ENCODE measurements around the gene MYO1D. TPM values are rescaled to one million over a fixed set of nuclear protein-coding genes. Genes with fewer than 3 reads are reported as not detected.

The MYO1D gene
- total and polyA plus RNA-seq, 2 of the 13 experiments (the other 11 are each of a cell fraction or from before 2014, with no cell fraction given), result 13.2 to 17.3 TPM

GRCh38 chr17:32470405-32471167 lies 406.3 kb downstream of the MYO1D start (continued):
- TF ChIP-seq, protein P1, sequence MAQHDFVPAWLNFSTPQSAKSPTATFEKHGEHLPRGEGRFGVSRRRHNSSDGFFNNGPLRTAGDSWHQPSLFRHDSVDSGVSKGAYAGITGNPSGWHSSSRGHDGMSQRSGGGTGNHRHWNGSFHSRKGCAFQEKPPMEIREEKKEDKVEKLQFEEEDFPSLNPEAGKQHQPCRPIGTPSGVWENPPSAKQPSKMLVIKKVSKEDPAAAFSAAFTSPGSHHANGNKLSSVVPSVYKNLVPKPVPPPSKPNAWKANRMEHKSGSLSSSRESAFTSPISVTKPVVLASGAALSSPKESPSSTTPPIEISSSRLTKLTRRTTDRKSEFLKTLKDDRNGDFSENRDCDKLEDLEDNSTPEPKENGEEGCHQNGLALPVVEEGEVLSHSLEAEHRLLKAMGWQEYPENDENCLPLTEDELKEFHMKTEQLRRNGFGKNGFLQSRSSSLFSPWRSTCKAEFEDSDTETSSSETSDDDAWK (CRISPR knock-in tag; IDR thresholded peaks at IDR 0.05), result no peak
- TF ChIP-seq ZFP37 (CRISPR knock-in tag; IDR thresholded peaks at IDR 0.05; ENCODE audit: borderline replicate concordance) (no peak), FOXJ3 (CRISPR knock-in tag; IDR thresholded peaks at IDR 0.05; ENCODE audit: borderline replicate concordance) (no peak), IKZF4 (CRISPR knock-in tag; IDR thresholded peaks at IDR 0.05; ENCODE audit: borderline replicate concordance, low read depth, not compliant biosample characterization) (no peak), ZNF563 (CRISPR knock-in tag; IDR thresholded peaks at IDR 0.05) (no peak), ZNF331 (CRISPR knock-in tag; IDR thresholded peaks at IDR 0.05) (no peak), PLRG1 (conservative IDR thresholded peaks at IDR 0.05) (no peak), GMEB2 (CRISPR knock-in tag; IDR thresholded peaks at IDR 0.05; ENCODE audit: low read depth) (no peak), RBM22 (optimal IDR thresholded peaks at IDR 0.05; ENCODE audit: low read length) (no peak), STAT5B (CRISPR knock-in tag; IDR thresholded peaks at IDR 0.05) (no peak)

- H3K79me2 ChIP-seq (ENCODE audit: insufficient read depth, low read length), result peaks cover 4% of the 10 kb centered on the region
Observed at GRCh38 chr17:32467949-32468348, 409.0 kb downstream of the MYO1D start.

More at GRCh38 chr17:32467949-32468348, 409.0 kb downstream of the MYO1D start:
- WGBS (ENCODE audit: low lambda C conversion rate), result 97% methylated on average over 7 of the region's 7 CpGs
- Histone ChIP-seq H3K27me3 (ENCODE audit: control insufficient read depth in 1 of 2, insufficient read depth in 2 of 2, low read length in 2 of 2) (no peaks in the 10 kb centered on the region), H2AFZ (ENCODE audit: low read length) (no peak overlapping the region), H3K9ac (ENCODE audit: insufficient read depth, low read depth, low read length) (no peak overlapping the region), H3K9me3 (ENCODE audit: low read length) (no peaks in the 10 kb centered on the region), H3K4me2 (ENCODE audit: low read depth, low read length) (no peak overlapping the region), H3K4me3 (replicated peaks in 1 of 3; ENCODE audit: insufficient read depth in 1 of 3, low read depth in 2 of 3, low read length in 3 of 3) (no peak overlapping the region), H4K20me1 (ENCODE audit: insufficient read depth, low read length) (no peaks in the 10 kb centered on the region), H3K27ac (ENCODE audit: extremely low read length, insufficient read depth, low read length) (no peak overlapping the region), H3K36me3 (replicated peaks in 1 of 2; ENCODE audit: control insufficient read depth in 1 of 2, insufficient read depth in 2 of 2, low read length in 2 of 2) (peaks cover 17 to 87% of the 10 kb centered on the region in 2 experiments), H3K4me1 (ENCODE audit: insufficient read depth, low read length) (no peaks in the 10 kb centered on the region)
- no TSS peak for BruUV-seq (replicated peaks)
- ChIA-PET CTCF (ENCODE audit: low intra/inter-chr PET ratio, low total read pairs) (no interaction called here), POLR2A (no interaction called here)
- TF ChIP-seq CBX5 (CRISPR knock-in tag; IDR thresholded peaks at IDR 0.05; ENCODE audit: borderline replicate concordance) (no peak), ZNF562 (CRISPR knock-in tag; IDR thresholded peaks at IDR 0.05; ENCODE audit: borderline replicate concordance) (no peak), ZNF460 (CRISPR knock-in tag; IDR thresholded peaks at IDR 0.05; ENCODE audit: borderline replicate concordance) (no peak)
- ATAC-seq (no peak), DNase-seq (ENCODE audit: low spot score) (no peak), FAIRE-seq (no peak)
- in situ Hi-C loops (cut with HindIII; ENCODE audit: extremely low pct_ligation_motif_present, low pct_unique_long_range_greater_than_20kb) (no loop called here), intact Hi-C loops (cut with micrococcal nuclease; ENCODE audit: unreplicated experiment) (no loop called here)

Data from HepG2 (cell line).